Tibial nerve (tissue), 4 donors: Measurements from ENCODE around the gene MTA3. TPM values are rescaled to one million over a fixed set of nuclear protein-coding genes. Genes with fewer than 3 reads are reported as not detected.
"Not testable (repeated sequence)": the region's sequence is repeated elsewhere in the genome, so short reads cannot be mapped to it uniquely, and the experiment has no call there.

ENCODE experiments used
- DNase-seq, 2 donors: peaks; one replicate each; pipeline ENCODE4 v3.0.0-alpha.2; 2019; ENCODE audit warnings: low spot score in 2 of 2
- H3K27ac ChIP-seq, 4 donors: fragments of 200-600 bp; sonication (generic) in 3 of 4; one replicate each; pipeline ENCODE4 v1.5.1; 2017 to 2019; ENCODE audit warnings: mild to moderate bottlenecking in 1 of 4
- H3K27me3 ChIP-seq, 2 donors: fragments of 200-600 bp; sonication (generic) in 1 of 2; one replicate each; pipeline versions ENCODE4 v1.5.1 to v1.6.0; 2017 to 2019
- H3K36me3 ChIP-seq, 3 donors: fragments of 200-600 bp; sonication (generic); one replicate each; pipeline ENCODE4 v1.5.1; 2018 to 2019
- H3K4me1 ChIP-seq, 4 donors: fragments of 200-600 bp; sonication (generic) in 3 of 4; one replicate each; pipeline ENCODE4 v1.5.1; 2017 to 2019
- H3K4me3 ChIP-seq, 4 donors: fragments of 200-600 bp; sonication (generic) in 3 of 4; one replicate each; pipeline ENCODE4 v1.5.1; 2017 to 2019; ENCODE audit warnings: mild to moderate bottlenecking in 1 of 4, moderate library complexity in 1 of 4
- H3K9me3 ChIP-seq, 4 donors: fragments of 200-600 bp; sonication (generic) in 3 of 4; one replicate each; pipeline ENCODE4 v1.5.1; 2017 to 2019
- EP300 ChIP-seq, 2 donors: sonication (generic); formaldehyde crosslinking; IDR thresholded peaks; one replicate each; pipeline ENCODE4 v1.6.1; 2017; ENCODE audit warnings: antibody characterized with exemption in 2 of 2, mild to moderate bottlenecking in 1 of 2
- POLR2A ChIP-seq, 2 donors: fragments of 450-650 bp; IDR thresholded peaks; one replicate each; pipeline ENCODE4 v1.6.1; 2017; ENCODE audit warnings: antibody characterized with exemption in 2 of 2, mild to moderate bottlenecking in 2 of 2, moderate library complexity in 2 of 2
- WGBS, 2 donors: methylation state at CpG; one replicate each; pipeline ENCODE4 v1.1.5; 2018; 5-methylcytosine and 5-hydroxymethylcytosine counted together
- total RNA-seq, 4 donors: library from RNA; depleted of rRNA; stranded (reverse); fragments of >200 nt; gene quantifications; one replicate each; pipeline ENCODE4 v1.1.0, GENCODE V29; 2016
- TF ChIP-seq, protein P1 (sequence below), 5 experiments: fragments of 200-600 bp in 3 of 5; fragments of 450-650 bp in 2 of 5; sonication (generic) in 3 of 5; IDR thresholded peaks; one replicate each; pipeline ENCODE4 v1.5.1; 2016 to 2019; ENCODE audit warnings: antibody characterized with exemption in 5 of 5, mild to moderate bottlenecking in 3 of 5, moderate library complexity in 2 of 5

Gene MTA3
- total RNA-seq, 4 donors from 2014 or later = 33.1 to 47.0 (median 42.5) TPM

DNA sequence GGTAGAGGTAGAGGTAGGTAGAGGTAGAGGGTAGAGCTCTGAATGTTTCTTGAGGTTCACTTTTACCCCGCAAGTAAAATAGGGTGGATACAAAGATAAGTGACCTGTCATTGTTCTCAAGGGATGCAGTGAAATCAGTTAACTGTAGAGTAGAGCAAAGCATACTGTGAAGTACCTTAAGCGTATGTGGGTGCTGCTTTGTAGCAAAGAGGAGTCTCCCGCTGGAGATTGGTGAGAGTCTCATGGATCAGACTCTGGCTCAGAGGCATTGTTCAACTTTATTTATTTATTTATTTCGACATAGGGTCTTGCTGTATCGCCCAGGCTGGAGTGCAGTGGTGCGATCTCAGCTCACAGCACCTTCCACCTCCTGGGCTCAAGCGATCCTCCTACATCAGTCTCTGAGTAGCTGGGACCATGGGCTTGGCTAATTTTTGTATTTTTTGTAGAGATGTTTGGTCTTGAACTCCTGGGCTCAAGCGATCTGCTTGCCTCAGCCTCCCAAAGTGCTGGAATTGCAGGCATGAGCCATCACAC, 38.7 kb downstream of the MTA3 start:
- H3K36me3 ChIP-seq = peaks cover 0 to 27% (median 0%) of the 10 kb centered on the region in 3 donors
- TF ChIP-seq, protein P1, sequence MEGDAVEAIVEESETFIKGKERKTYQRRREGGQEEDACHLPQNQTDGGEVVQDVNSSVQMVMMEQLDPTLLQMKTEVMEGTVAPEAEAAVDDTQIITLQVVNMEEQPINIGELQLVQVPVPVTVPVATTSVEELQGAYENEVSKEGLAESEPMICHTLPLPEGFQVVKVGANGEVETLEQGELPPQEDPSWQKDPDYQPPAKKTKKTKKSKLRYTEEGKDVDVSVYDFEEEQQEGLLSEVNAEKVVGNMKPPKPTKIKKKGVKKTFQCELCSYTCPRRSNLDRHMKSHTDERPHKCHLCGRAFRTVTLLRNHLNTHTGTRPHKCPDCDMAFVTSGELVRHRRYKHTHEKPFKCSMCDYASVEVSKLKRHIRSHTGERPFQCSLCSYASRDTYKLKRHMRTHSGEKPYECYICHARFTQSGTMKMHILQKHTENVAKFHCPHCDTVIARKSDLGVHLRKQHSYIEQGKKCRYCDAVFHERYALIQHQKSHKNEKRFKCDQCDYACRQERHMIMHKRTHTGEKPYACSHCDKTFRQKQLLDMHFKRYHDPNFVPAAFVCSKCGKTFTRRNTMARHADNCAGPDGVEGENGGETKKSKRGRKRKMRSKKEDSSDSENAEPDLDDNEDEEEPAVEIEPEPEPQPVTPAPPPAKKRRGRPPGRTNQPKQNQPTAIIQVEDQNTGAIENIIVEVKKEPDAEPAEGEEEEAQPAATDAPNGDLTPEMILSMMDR (IDR thresholded peaks at IDR 0.05) = no peak
- TF ChIP-seq POLR2A (IDR thresholded peaks at IDR 0.05) (no peak), EP300 (IDR thresholded peaks at IDR 0.05) (no peak)
- no peak overlapping the region for H3K4me3 ChIP-seq
- no peak overlapping the region for H3K27ac ChIP-seq
- WGBS, 2 donors = 71 to 87% methylated on average over 8 of the region's 8 CpGs
- no peaks in the 10 kb centered on the region for H3K27me3 ChIP-seq
- peaks cover 0 to under 1% (median 0%) of the 10 kb centered on the region in 4 donors for H3K4me1 ChIP-seq
- no peaks in the 10 kb centered on the region for H3K9me3 ChIP-seq
- DNase-seq = no peak

DNA sequence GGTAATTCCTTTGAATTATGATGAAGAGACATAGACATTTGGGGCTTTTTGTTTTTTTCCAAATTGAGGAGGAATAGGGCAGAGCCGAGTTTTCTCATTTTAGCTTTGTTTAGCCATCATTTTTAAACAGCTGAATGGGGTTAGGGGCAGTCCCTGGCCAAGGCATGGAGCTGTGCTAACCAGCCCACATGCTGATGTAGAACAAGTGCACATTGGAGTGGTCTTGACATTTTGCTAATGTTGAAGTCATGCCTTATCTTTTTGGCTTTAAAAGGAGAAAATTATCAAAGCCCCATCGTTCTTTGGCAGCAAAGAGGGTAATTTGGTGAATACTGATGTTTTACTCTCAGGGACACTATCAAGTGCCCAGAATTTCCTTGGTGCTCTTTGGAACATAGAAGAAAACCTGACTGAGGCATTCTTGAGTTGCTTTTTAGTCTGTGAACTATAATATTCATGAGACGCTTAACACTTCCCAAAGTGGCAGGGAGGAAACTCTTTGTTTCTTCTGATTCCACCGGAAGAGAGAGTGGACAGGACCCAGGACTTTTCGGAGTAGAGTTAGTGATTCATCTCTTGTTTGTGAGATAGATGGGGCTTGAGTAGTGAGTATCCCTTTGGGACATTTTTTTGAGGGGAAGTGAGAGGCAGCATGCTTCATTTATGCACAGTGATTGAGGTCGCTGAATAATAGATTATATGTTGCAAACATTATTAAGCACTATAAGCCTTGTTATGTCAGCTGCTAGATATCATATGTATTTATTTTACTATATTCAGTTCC, 45.0 kb downstream of the MTA3 start:
- no peak overlapping the region for H3K4me3 ChIP-seq

DNA sequence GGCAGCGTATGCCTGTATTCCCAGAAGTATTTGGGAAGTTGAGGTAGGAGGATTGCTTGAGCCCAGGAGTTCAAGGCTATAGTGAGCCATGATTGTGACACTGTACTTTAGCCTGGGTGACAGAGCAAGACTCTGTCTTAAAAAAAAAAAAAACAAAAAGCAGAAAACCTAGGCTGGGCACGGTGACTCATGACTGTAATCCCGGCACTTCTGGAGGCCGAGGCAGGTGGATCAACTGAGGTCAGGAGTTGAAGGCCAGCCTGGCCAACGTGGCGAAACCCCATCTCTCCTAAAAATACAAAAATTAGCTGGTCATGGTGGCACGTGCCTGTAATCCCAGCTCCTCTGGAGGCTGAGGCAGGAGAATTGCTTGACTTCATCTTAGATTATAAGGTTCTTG, 46.4 kb downstream of the MTA3 start:
- Histone ChIP-seq H3K4me3 (no peak overlapping the region), H3K27me3 (no peaks in the 10 kb centered on the region), H3K27ac (no peak overlapping the region), H3K9me3 (no peaks in the 10 kb centered on the region), H3K36me3 (peaks cover 0 to 16% (median 0%) of the 10 kb centered on the region in 3 donors), H3K4me1 (peaks cover 0 to 7% (median 0%) of the 10 kb centered on the region in 4 donors)
- WGBS, 2 donors = 90 to 97% methylated on average over 7 of the region's 7 CpGs
- DNase-seq = no peak
- no peak for TF ChIP-seq EP300 (IDR thresholded peaks at IDR 0.05)
- TF ChIP-seq, protein P1 (IDR thresholded peaks at IDR 0.05) = no peak

More for the DNA sequence above, 45.0 kb downstream of the MTA3 start:
- no peaks in the 10 kb centered on the region for H3K27me3 ChIP-seq
- DNase-seq = no peak
- H3K36me3 ChIP-seq = peaks cover 0 to 27% (median 0%) of the 10 kb centered on the region in 3 donors
- H3K9me3 ChIP-seq = no peaks in the 10 kb centered on the region
- TF ChIP-seq, protein P1 (IDR thresholded peaks at IDR 0.05) = no peak
- TF ChIP-seq POLR2A (IDR thresholded peaks at IDR 0.05) (no peak), EP300 (IDR thresholded peaks at IDR 0.05) (no peak)
- H3K4me1 ChIP-seq = peaks cover 0 to 7% (median 0%) of the 10 kb centered on the region in 4 donors
- peak overlapping the region in 1 of 4 donors; percentile 36 for H3K27ac ChIP-seq
- 40 to 49% methylated on average over 6 of the region's 6 CpGs for WGBS, 2 donors

DNA sequence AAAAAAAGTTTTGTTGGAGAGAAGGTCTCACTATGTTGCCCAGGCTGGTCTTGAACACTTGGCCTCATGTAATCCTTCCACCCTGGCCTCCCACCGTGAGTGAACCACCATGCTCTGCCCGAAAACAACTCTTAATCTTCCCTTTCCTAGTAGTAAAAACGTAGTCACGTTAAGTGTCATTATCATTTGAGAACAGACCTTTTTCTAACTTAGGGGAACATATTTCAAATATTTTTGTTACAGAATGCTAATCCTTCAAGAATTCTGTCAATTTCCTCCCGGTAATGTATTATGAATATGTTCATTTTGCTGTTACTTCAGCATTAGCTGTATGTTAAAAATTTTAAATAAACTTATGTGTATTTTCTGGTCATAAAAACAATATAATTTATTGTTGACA, 49.7 kb downstream of the MTA3 start:
- Histone ChIP-seq H3K4me1 (peaks cover 0 to 5% (median 0%) of the 10 kb centered on the region in 4 donors), H3K27me3 (no peaks in the 10 kb centered on the region), H3K9me3 (no peaks in the 10 kb centered on the region), H3K27ac (no peak overlapping the region), H3K4me3 (no peak overlapping the region), H3K36me3 (peaks cover 0 to 11% (median 0%) of the 10 kb centered on the region in 3 donors)
- no peak for DNase-seq
- WGBS, 2 donors = 66 to 76% methylated on average over 5 of the region's 5 CpGs
- no peak for TF ChIP-seq EP300 (IDR thresholded peaks at IDR 0.05)

DNA sequence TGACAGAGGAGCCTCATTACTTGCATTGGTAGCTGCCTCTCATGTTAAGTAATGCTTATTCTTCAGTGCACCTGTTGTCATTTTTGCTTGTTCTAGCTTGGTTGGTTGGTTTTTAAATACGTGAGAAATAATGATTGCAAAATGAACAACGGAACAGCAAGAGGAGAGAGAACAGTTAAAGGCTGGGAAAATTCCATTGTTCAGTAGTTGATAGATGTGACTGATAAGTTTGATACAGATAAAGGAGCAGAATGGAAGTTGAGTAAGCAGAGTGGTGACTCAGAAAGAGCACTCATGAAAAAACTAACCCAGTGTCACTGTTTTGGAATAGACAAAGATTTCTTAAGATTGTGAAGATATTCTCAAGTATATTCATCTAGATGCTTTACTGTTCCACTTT, 50.5 kb downstream of the MTA3 start:
- Histone ChIP-seq H3K27ac (no peak overlapping the region), H3K27me3 (no peaks in the 10 kb centered on the region), H3K9me3 (no peaks in the 10 kb centered on the region), H3K36me3 (peaks cover 0 to 11% (median 0%) of the 10 kb centered on the region in 3 donors), H3K4me1 (no peaks in the 10 kb centered on the region), H3K4me3 (no peak overlapping the region)
- WGBS, 2 donors = 88 to 91% methylated on average over 2 of the region's 2 CpGs
- no peak for TF ChIP-seq POLR2A (IDR thresholded peaks at IDR 0.05)
- TF ChIP-seq EP300 (IDR thresholded peaks at IDR 0.05) = no peak
- TF ChIP-seq, protein P1 (IDR thresholded peaks at IDR 0.05) = no peak
- DNase-seq = no peak

DNA sequence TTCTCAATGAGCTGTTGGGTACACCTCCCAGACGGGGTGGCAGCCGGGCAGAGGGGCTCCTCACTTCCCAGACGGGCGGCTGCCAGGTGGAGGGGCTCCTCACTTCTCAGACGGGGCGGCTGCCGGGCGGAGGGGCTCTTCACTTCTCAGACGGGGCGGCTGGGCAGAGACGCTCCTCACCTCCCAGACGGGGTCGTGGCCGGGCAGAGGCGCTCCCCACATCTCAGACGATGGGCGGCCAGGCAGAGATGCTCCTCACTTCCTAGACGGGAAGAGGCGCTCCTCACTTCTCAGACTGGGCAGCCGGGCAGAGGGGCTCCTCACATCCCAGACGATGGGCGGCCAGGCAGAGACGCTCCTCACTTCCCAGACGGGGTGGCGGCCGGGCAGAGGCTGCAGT, 53.2 kb downstream of the MTA3 start:
- not testable (repeated sequence) for H3K4me1 ChIP-seq, H3K4me3 ChIP-seq, H3K27ac ChIP-seq, H3K9me3 ChIP-seq, H3K27me3 ChIP-seq, DNase-seq
- WGBS, 2 donors = 94 to 95% methylated on average over 5 to 19 of the region's 26 CpGs
- H3K36me3 ChIP-seq = peaks cover 0 to 11% (median 0%) of the 10 kb centered on the region in 3 donors
